Raji (cell line): ENCODE results near the gene ABAT.

Experiments
- POLR2A ChIP-seq: IDR thresholded peaks from 2 replicates; pipeline ENCODE4 v1.6.1; 2011; ENCODE audit warnings: low read depth, low read length, control low read depth; ENCODE audit not compliant: insufficient read depth

Gene ABAT

GRCh38 chr16:8689686-8690085 lies 15.3 kb downstream of the ABAT start:
- no peak for TF ChIP-seq POLR2A

DNA sequence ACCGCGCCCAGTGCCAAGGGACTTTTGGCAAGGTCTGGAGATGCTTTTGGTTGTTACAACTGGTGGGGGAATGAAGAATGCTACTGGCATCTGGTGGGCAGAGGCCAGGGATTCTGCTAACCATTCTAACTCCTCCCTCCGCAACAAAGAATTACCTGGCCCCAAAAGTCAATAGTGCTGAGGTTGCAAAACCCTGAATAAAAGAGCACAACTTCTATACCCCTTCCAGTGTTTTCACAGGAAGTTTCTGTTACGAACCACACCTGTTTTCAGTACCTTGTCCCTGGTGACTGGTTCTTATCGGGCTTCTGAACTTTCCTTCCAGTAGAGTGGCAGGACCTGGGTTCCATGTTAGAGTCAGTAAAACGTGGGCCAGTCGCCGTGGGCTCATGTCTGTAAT lies 17.3 kb downstream of the ABAT start:
- TF ChIP-seq POLR2A, result no peak

DNA sequence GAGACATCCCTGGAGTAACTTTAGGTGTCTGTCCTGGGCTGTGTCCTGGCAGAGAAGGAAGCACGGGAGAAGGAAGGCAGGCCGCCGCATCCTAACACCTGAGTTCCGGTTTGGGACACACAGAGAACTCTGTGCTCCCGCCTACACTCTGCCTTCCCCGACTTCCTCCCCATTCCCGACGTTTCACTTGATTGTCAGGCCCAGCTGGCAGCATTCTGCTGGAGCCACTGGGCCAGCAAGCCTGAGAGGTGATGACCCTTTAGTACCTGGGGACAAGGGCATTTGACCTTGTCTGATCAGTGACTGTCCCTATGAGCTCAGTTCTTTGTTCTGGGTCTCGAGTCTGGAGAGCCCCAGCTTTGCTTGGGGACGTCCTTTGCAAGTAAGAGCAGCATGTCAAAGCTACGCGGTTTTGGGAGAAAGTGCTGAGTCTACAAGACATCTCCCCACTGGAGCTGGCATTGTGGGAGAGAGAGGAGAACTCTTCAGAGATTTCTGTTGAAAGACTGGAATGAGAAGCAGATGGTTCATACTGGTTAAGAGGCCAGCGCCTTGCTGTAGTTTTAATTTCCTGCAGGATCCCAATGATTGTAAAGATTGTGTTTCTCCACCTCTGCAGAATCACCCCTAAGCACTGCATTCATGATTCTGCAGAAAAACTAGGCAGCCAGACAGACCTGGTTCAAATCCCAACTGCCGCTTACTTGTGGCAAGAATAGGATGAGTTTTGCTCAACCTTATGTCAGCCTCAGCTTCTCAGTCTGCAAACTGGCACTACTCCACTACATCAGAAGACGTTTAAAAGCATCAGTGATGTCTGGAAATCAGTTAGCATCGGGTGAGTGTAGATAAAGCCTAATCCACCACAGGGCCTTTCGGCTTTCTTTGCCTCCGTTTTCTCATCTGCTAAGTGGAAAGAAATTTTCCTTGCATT lies 20.6 kb downstream of the ABAT start:
- TF ChIP-seq POLR2A, result no peak

DNA sequence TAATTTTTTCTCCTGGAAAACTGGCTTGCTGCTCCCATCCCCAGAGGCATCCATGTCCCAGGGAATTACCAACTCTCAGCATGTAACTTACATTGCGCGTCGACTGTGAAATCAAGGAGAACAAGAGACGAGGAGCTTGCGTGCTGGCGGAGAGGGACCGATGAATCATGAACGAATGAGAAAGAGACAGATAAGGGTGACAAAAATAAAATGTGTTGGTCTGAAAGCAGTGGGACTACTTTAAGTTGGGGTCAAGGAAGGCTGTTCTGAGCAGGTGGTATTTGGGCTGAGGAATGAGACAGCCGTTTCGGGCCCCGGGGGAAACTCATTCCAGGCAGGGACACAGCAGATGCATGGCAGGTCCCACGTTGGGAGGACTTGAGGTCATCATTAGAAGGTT lies 22.5 kb downstream of the ABAT start:
- no peak for TF ChIP-seq POLR2A

GRCh38 chr16:8697965-8698364 lies 23.5 kb downstream of the ABAT start:
- no peak for TF ChIP-seq POLR2A

- no peak for TF ChIP-seq POLR2A
Measured at GRCh38 chr16:8703693-8704092, 29.3 kb downstream of the ABAT start.

GRCh38 chr16:8704098-8704497 lies 29.7 kb downstream of the ABAT start:
- TF ChIP-seq POLR2A, result no peak

DNA sequence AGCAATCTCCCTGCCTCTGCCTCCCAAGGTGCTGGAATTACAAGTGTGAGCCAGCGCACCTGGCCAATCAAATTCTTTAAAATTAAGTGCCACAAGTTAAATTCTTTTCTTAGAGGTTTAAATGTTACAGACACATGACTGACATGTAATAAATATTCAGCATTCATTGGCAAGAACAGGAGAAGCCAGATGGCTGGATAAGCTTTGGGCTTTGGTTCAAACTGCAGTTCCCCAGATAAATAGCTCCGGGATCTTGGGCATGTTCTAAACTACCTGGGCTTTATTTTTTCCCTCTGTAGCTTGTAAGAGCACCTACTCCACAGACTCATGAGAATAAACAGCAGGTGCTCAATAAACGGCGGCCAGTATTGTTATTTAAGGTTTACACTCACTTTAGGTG lies 34.1 kb downstream of the ABAT start:
- no peak for TF ChIP-seq POLR2A

DNA sequence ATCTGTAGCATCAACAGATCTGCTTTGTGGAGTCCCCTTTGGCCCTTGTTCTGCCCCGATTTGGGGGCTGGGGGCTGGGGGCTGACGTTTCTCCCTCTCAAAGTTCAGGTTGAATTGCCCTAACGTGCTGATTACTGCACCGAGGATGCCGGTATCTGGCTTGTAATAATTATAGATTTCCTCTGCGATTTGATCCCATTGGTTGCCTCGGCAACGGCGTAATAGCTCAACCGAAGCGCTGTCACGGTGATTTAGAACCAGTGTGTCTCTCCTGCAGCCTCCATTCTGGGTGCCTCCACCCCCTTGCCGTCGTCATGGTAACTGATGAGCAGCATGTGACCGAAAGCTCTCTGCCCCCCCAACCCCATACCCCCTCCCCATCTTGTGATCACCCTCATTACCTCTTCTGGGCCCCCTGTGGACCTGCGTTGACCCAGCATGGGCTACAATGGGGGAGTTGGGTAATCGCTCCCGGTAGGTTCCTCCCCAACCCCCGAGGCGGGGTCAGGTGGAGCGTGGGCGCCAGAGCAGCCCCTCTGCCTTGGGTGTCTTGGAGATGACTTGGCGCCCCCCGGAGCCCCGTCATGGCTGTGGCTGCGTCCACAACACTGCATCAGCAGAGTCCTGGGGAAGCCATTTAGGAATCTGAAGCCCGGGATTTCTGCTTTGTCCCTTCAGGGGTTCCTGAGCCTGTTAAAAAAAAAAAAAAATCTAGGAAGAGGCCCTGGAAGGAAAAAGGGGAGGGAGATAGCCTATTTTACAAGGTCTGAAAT lies 38.4 kb downstream of the ABAT start:
- no peak for TF ChIP-seq POLR2A

DNA sequence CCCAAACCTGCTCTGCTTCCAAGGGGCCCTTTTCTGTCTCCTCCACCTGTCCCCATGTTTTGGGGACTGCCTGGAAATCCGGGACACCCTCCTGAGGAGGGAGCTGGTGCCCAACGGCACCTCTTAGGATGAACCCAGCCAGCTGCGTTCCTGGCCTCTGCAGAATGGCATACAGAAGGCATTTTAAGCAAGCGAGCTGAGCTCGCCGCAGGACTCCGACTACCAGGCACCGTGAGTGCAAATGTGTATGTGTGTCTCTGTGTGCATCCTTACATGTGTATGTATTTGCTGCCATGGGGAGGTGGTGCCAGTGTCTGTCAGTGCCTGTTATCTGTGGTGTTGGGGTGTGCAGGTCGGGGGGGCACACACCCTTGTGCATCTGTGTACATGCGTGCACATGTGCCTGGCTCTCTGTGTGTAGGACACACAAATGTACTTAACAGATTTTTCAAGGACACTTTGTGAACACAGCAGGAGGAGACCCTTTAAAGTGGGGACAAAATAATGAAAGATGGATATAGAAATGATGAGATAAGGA lies 39.3 kb downstream of the ABAT start:
- no peak for TF ChIP-seq POLR2A

GRCh38 chr16:8714174-8714573 lies 39.8 kb downstream of the ABAT start:
- no peak for TF ChIP-seq POLR2A

- TF ChIP-seq POLR2A, result no peak
Measured at GRCh38 chr16:8714807-8715206, 40.4 kb downstream of the ABAT start.

GRCh38 chr16:8716052-8716451 lies 41.6 kb downstream of the ABAT start:
- TF ChIP-seq POLR2A, result no peak

- no peak for TF ChIP-seq POLR2A
Measured at GRCh38 chr16:8716592-8716991, 42.2 kb downstream of the ABAT start.

DNA sequence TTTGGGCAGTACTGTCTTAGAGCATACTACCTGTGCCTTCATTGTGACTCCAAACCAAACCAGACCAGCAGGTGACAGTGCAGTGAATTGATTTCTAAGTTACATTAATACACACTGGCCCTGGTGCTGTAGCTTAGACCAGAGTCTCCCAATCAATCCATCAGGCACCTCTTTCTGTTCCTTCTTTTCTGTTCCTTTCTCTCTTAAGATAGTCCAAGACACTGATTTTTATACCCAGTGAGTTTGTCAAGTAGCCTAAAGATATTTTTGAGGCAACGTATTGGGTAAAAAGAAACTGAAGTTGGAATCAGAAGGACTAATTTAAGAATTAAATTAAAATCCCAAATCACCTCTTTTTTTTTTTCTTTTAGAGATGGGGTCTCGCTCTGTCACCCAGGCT lies 43.1 kb downstream of the ABAT start:
- no peak for TF ChIP-seq POLR2A

- no peak for TF ChIP-seq POLR2A
Measured at GRCh38 chr16:8717892-8718415, 43.5 kb downstream of the ABAT start.
